ENCODE results near the gene LIN7B. TPM values are rescaled to one million over a fixed set of nuclear protein-coding genes. Genes with fewer than 3 reads are reported as not detected.

Gene LIN7B
- total and polyA plus RNA-seq, 3 experiments from 2014 or later = 4.0 to 8.1 (median 5.1) TPM

GRCh38 chr19:49097453-49098288 lies 16.5 kb upstream of the LIN7B start:
- H3K4me1 Mint-ChIP-seq = peaks cover 9 to 22% (median 14%) of the 10 kb centered on the region in 3 donors
- H3K4me3 Mint-ChIP-seq = no peak overlapping the region
- peak overlapping the region in 2 of 8 donors; percentile 66 to 71 for H3K27ac Mint-ChIP-seq
- Histone ChIP-seq H3K4me3 (ENCODE audit: low read length) (no peak overlapping the region), H3K9me3 (ENCODE audit: low read length) (no peaks in the 10 kb centered on the region), H3K27ac (ENCODE audit: low read depth, low read length) (no peak overlapping the region), H3K4me1 (ENCODE audit: insufficient read depth, low read length) (no peaks in the 10 kb centered on the region), H3K27me3 (ENCODE audit: insufficient read depth, low read length, poor library complexity, severe bottlenecking) (no peaks in the 10 kb centered on the region), H3K36me3 (ENCODE audit: insufficient read depth, low read length) (peaks cover 65% of the 10 kb centered on the region)
- POLR2A ChIA-PET = interaction anchor here (0.9 to 1.2 kb wide), 2 partner anchors 16 to 101 kb away, joined by 3 to 7 read pairs; partner anchors contain the start of gene LIN7B
- no peaks in the 10 kb centered on the region for H3K27me3 Mint-ChIP-seq
- DNase-seq = peak; percentile 58 to 84 (median 69)
- no peaks in the 10 kb centered on the region for H3K9me3 Mint-ChIP-seq
- CTCF ChIA-PET = interaction anchor here (0.7 to 2.6 kb wide), 30 partner anchors 9 to 316 kb away, joined by 3 to 39 read pairs (median 5); partner anchors contain the start of genes HRC, LIN7B, PPFIA3 and RUVBL2
- peaks cover 4 to 86% (median 10%) of the 10 kb centered on the region in 3 donors for H3K36me3 Mint-ChIP-seq

- Histone ChIP-seq H3K27ac (ENCODE audit: low read depth, low read length) (no peak overlapping the region), H3K9me3 (ENCODE audit: low read length) (no peaks in the 10 kb centered on the region), H3K27me3 (ENCODE audit: insufficient read depth, low read length, poor library complexity, severe bottlenecking) (no peaks in the 10 kb centered on the region), H3K36me3 (ENCODE audit: insufficient read depth, low read length) (peaks cover 68% of the 10 kb centered on the region), H3K4me1 (ENCODE audit: insufficient read depth, low read length) (no peaks in the 10 kb centered on the region), H3K4me3 (ENCODE audit: low read length) (no peak overlapping the region)
- no peak overlapping the region for H3K4me3 Mint-ChIP-seq
- CTCF ChIA-PET = interaction anchor here (1.3 to 2.6 kb wide), 9 partner anchors 8 to 311 kb away, joined by 4 to 39 read pairs (median 10); partner anchors contain the start of genes HRC and LIN7B
- H3K9me3 Mint-ChIP-seq = no peaks in the 10 kb centered on the region
- peaks cover 9 to 22% (median 13%) of the 10 kb centered on the region in 3 donors for H3K4me1 Mint-ChIP-seq
- peaks cover 4 to 85% (median 10%) of the 10 kb centered on the region in 3 donors for H3K36me3 Mint-ChIP-seq
- POLR2A ChIA-PET = no interaction called here
- H3K27ac Mint-ChIP-seq = no peak overlapping the region
- DNase-seq = no peak
- H3K27me3 Mint-ChIP-seq = no peaks in the 10 kb centered on the region
Observed at GRCh38 chr19:49098795-49099194, 15.4 kb upstream of the LIN7B start.

GRCh38 chr19:49101160-49101559 lies 13.0 kb upstream of the LIN7B start:
- no peaks in the 10 kb centered on the region for H3K27me3 ChIP-seq (ENCODE audit: insufficient read depth, low read length, poor library complexity, severe bottlenecking)
- no peaks in the 10 kb centered on the region for H3K4me1 ChIP-seq (ENCODE audit: insufficient read depth, low read length)
- CTCF ChIA-PET = interaction anchor here (0.6 kb wide), 1 partner anchor 43 kb away, joined by 3 read pairs; no protein-coding TSS in a partner anchor
- Mint-ChIP-seq H3K27ac (peak overlapping the region in 2 of 8 donors; percentile 22 to 83), H3K27me3 (no peaks in the 10 kb centered on the region), H3K9me3 (no peaks in the 10 kb centered on the region), H3K4me1 (peaks cover 0 to 8% (median 3%) of the 10 kb centered on the region in 3 donors), H3K36me3 (peaks cover 4 to 83% (median 15%) of the 10 kb centered on the region in 3 donors), H3K4me3 (no peak overlapping the region)
- peak overlapping the region; percentile 16 for H3K27ac ChIP-seq (ENCODE audit: low read depth, low read length)
- H3K4me3 ChIP-seq (ENCODE audit: low read length) = no peak overlapping the region
- no peak for DNase-seq
- peaks cover 65% of the 10 kb centered on the region for H3K36me3 ChIP-seq (ENCODE audit: insufficient read depth, low read length)
- H3K9me3 ChIP-seq (ENCODE audit: low read length) = no peaks in the 10 kb centered on the region
- POLR2A ChIA-PET = no interaction called here

- Histone ChIP-seq H3K4me3 (ENCODE audit: low read length) (no peak overlapping the region), H3K9me3 (ENCODE audit: low read length) (no peaks in the 10 kb centered on the region), H3K27me3 (ENCODE audit: insufficient read depth, low read length, poor library complexity, severe bottlenecking) (no peaks in the 10 kb centered on the region), H3K36me3 (ENCODE audit: insufficient read depth, low read length) (peaks cover 60% of the 10 kb centered on the region), H3K27ac (ENCODE audit: low read depth, low read length) (no peak overlapping the region), H3K4me1 (ENCODE audit: insufficient read depth, low read length) (no peaks in the 10 kb centered on the region)
- POLR2A ChIA-PET = no interaction called here
- Mint-ChIP-seq H3K4me1 (peaks cover 0 to 7% (median 6%) of the 10 kb centered on the region in 3 donors), H3K36me3 (peaks cover 9 to 83% (median 23%) of the 10 kb centered on the region in 3 donors), H3K27me3 (no peaks in the 10 kb centered on the region), H3K4me3 (no peak overlapping the region), H3K27ac (no peak overlapping the region), H3K9me3 (no peaks in the 10 kb centered on the region)
- CTCF ChIA-PET = no interaction called here
- no peak for DNase-seq
Observed at GRCh38 chr19:49102303-49102702, 11.9 kb upstream of the LIN7B start.

- POLR2A ChIA-PET = no interaction called here
- peak overlapping the region in 1 of 8 donors; percentile 36 for H3K27ac Mint-ChIP-seq
- peaks cover 0 to 5% (median 0%) of the 10 kb centered on the region in 3 donors for H3K4me1 Mint-ChIP-seq
- H3K27me3 ChIP-seq (ENCODE audit: insufficient read depth, low read length, poor library complexity, severe bottlenecking) = no peaks in the 10 kb centered on the region
- H3K9me3 Mint-ChIP-seq = no peaks in the 10 kb centered on the region
- CTCF ChIA-PET = no interaction called here
- no peaks in the 10 kb centered on the region for H3K9me3 ChIP-seq (ENCODE audit: low read length)
- H3K27ac ChIP-seq (ENCODE audit: low read depth, low read length) = no peak overlapping the region
- H3K4me3 ChIP-seq (ENCODE audit: low read length) = no peak overlapping the region
- DNase-seq = no peak
- no peaks in the 10 kb centered on the region for H3K27me3 Mint-ChIP-seq
- no peak overlapping the region for H3K4me3 Mint-ChIP-seq
- no peaks in the 10 kb centered on the region for H3K4me1 ChIP-seq (ENCODE audit: insufficient read depth, low read length)
- H3K36me3 ChIP-seq (ENCODE audit: insufficient read depth, low read length) = peaks cover 51% of the 10 kb centered on the region
- H3K36me3 Mint-ChIP-seq = peaks cover 9 to 80% (median 21%) of the 10 kb centered on the region in 3 donors
Observed at GRCh38 chr19:49103331-49104085, 10.7 kb upstream of the LIN7B start.

- H3K36me3 Mint-ChIP-seq = peaks cover 5 to 81% (median 18%) of the 10 kb centered on the region in 3 donors
- no peak for DNase-seq
- Histone ChIP-seq H3K27me3 (ENCODE audit: insufficient read depth, low read length, poor library complexity, severe bottlenecking) (no peaks in the 10 kb centered on the region), H3K4me1 (ENCODE audit: insufficient read depth, low read length) (no peaks in the 10 kb centered on the region), H3K4me3 (ENCODE audit: low read length) (no peak overlapping the region), H3K36me3 (ENCODE audit: insufficient read depth, low read length) (peaks cover 43% of the 10 kb centered on the region), H3K9me3 (ENCODE audit: low read length) (no peaks in the 10 kb centered on the region), H3K27ac (ENCODE audit: low read depth, low read length) (no peak overlapping the region)
- POLR2A ChIA-PET = no interaction called here
- H3K27me3 Mint-ChIP-seq = no peaks in the 10 kb centered on the region
- no peak overlapping the region for H3K4me3 Mint-ChIP-seq
- peaks cover 0 to 5% (median 0%) of the 10 kb centered on the region in 3 donors for H3K4me1 Mint-ChIP-seq
- CTCF ChIA-PET = interaction anchor here (1.2 to 2.9 kb wide), 2 partner anchors 10 to 105 kb away, joined by 3 to 19 read pairs; partner anchors contain the start of gene LIN7B
- no peak overlapping the region for H3K27ac Mint-ChIP-seq
- no peaks in the 10 kb centered on the region for H3K9me3 Mint-ChIP-seq
Observed at GRCh38 chr19:49104229-49104864, 9.8 kb upstream of the LIN7B start.

- no peaks in the 10 kb centered on the region for H3K27me3 ChIP-seq (ENCODE audit: insufficient read depth, low read length, poor library complexity, severe bottlenecking)
- Mint-ChIP-seq H3K36me3 (peaks cover 5 to 63% (median 12%) of the 10 kb centered on the region in 3 donors), H3K27ac (peak overlapping the region in 5 of 8 donors; percentile 7 to 96 (median 72)), H3K4me3 (peak overlapping the region in 1 of 7 donors; percentile 20), H3K4me1 (peaks cover 0 to 3% (median 0%) of the 10 kb centered on the region in 3 donors), H3K9me3 (no peaks in the 10 kb centered on the region), H3K27me3 (no peaks in the 10 kb centered on the region)
- no peak overlapping the region for H3K27ac ChIP-seq (ENCODE audit: low read depth, low read length)
- no peaks in the 10 kb centered on the region for H3K4me1 ChIP-seq (ENCODE audit: insufficient read depth, low read length)
- no peaks in the 10 kb centered on the region for H3K9me3 ChIP-seq (ENCODE audit: low read length)
- POLR2A ChIA-PET = interaction anchor here (1.3 kb wide), 1 partner anchor 8 kb away, joined by 3 read pairs; the partner anchor contains the start of gene LIN7B
- CTCF ChIA-PET = interaction anchor here (0.8 to 2.9 kb wide), 7 partner anchors 8 to 114 kb away, joined by 3 to 19 read pairs (median 5); partner anchors contain the start of genes GYS1 and LIN7B
- no peak overlapping the region for H3K4me3 ChIP-seq (ENCODE audit: low read length)
- peak; percentile 37 to 74 (median 50) for DNase-seq
- peaks cover 25% of the 10 kb centered on the region for H3K36me3 ChIP-seq (ENCODE audit: insufficient read depth, low read length)
Observed at GRCh38 chr19:49106648-49107135, 7.5 kb upstream of the LIN7B start.
